ENCODE data around the gene DNAJA3.

DNA sequence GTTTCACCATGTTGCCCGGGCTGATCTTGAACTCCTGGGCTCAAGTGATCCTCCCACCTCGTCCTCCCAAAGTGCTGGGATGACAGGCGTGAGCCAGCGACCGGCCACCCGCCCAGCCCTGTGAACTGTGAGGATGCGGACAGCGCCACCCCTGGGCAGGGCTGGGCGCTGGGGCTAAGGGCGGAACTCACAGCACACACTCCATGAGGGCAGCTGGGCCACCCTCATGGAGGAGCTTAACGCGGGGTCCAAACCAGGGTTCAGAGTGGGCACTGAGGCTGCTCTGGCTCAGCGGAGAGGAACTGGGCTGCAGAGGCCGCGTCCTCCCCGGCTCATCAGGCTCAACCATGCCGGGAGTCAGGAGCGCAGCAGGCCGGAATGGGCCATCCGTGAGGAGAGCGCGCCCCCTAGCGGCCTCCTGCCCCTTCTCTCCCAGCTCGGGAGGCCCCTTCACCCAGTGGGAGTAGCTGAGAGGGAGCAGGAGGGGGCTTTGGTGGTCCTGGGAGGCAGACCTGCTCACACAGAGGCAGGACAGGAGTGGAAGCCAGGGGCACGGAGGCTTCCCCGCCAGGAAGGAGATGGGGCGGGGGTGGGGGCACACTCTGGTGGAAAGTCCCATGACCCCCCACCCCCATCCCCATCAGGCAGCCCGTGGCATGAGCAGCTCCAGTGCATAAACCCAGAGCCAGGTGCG lies 23.1 kb upstream of the DNAJA3 start:
- TF ChIP-seq, protein P1, sequence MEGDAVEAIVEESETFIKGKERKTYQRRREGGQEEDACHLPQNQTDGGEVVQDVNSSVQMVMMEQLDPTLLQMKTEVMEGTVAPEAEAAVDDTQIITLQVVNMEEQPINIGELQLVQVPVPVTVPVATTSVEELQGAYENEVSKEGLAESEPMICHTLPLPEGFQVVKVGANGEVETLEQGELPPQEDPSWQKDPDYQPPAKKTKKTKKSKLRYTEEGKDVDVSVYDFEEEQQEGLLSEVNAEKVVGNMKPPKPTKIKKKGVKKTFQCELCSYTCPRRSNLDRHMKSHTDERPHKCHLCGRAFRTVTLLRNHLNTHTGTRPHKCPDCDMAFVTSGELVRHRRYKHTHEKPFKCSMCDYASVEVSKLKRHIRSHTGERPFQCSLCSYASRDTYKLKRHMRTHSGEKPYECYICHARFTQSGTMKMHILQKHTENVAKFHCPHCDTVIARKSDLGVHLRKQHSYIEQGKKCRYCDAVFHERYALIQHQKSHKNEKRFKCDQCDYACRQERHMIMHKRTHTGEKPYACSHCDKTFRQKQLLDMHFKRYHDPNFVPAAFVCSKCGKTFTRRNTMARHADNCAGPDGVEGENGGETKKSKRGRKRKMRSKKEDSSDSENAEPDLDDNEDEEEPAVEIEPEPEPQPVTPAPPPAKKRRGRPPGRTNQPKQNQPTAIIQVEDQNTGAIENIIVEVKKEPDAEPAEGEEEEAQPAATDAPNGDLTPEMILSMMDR (IDR thresholded peaks at IDR 0.05 in 2 of 3, conservative IDR thresholded peaks at IDR 0.05 in 1 of 3; ENCODE audit: control insufficient read depth in 2 of 3, extremely low read depth in 1 of 3, insufficient read depth in 1 of 3, low read depth in 3 of 3, low read length in 3 of 3) = peak; percentile 83 to 96 (median 88)
- TF ChIP-seq TCF12 (IDR thresholded peaks at IDR 0.05; ENCODE audit: low read depth, low read length) = no peak
- no peak for TF ChIP-seq EZH2 (IDR thresholded peaks at IDR 0.05; ENCODE audit: borderline replicate concordance, control insufficient read depth, low read depth, low read length)
- TF ChIP-seq POLR2AphosphoS5 (IDR thresholded peaks at IDR 0.05; ENCODE audit: low read length) = 0 out of 2 replicates have a peak, but pooled peaks have one; percentile 21
- no peak for TF ChIP-seq DPF2 (IDR thresholded peaks at IDR 0.05)
- no peak for TF ChIP-seq POLR2AphosphoS2 (IDR thresholded peaks at IDR 0.05; ENCODE audit: low read depth, low read length)
- TF ChIP-seq SIN3A (IDR thresholded peaks at IDR 0.05; ENCODE audit: low read depth, low read length) = no peak
- TF ChIP-seq, protein P2, sequence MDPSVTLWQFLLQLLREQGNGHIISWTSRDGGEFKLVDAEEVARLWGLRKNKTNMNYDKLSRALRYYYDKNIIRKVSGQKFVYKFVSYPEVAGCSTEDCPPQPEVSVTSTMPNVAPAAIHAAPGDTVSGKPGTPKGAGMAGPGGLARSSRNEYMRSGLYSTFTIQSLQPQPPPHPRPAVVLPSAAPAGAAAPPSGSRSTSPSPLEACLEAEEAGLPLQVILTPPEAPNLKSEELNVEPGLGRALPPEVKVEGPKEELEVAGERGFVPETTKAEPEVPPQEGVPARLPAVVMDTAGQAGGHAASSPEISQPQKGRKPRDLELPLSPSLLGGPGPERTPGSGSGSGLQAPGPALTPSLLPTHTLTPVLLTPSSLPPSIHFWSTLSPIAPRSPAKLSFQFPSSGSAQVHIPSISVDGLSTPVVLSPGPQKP (IDR thresholded peaks at IDR 0.05; ENCODE audit: low read depth, low read length) = no peak
- TF ChIP-seq POLR2A (IDR thresholded peaks at IDR 0.05; ENCODE audit: low read depth, low read length) = no peak
- no peak for TF ChIP-seq BRCA1 (IDR thresholded peaks at IDR 0.05; ENCODE audit: low read depth, low read length)
- TF ChIP-seq PAX5 (IDR thresholded peaks at IDR 0.05; ENCODE audit: borderline replicate concordance, low read depth, low read length) = no peak
- no peak for TF ChIP-seq CEBPB (IDR thresholded peaks at IDR 0.05; ENCODE audit: borderline replicate concordance in 1 of 2, low read depth in 2 of 2, low read length in 2 of 2)
- no peak for TF ChIP-seq TAF1 (IDR thresholded peaks at IDR 0.05; ENCODE audit: borderline replicate concordance, low read depth, low read length)
- no peak for TF ChIP-seq SP1 (IDR thresholded peaks at IDR 0.05; ENCODE audit: low read depth, low read length)

All from GM12878 (cell line).